Measurements from ENCODE around the gene CFAP74.
A peak's percentile ranks its signal among the peaks of the same experiment; 100 is the strongest.

The CFAP74 gene

DNA sequence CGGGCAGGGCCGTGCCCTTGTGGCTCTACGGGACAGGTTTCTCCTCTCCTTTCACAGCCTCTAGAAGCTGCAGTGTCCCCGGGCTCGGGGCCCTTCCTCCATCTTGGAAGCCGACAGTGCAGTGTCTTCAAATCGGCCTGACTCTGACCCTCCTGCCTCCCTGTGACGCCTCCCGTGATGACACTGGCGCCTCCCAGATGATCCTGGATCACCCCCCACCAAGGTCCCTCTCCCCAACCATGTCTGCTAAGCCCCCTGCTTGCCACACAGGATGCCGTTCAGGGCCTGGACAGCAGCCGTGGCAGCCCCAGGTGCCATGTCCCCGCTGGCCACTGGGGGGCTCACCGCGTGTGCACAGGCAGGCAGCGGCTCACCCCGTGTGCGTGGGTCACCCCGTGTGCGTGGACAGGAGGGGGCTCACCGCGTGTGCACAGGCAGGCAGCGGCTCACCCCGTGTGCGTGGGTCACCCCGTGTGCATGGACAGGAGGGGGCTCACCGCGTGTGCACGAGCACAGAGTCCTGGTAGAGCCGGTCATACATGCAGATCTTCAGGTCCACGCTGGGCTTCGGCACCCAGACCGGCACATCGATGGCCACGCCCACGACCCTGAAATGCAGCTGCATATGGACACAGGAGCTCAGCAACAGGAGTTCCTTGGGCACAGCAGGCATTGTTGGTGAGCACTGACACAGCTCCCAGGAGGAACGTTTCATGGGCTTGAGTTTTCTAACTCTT, 59.6 kb downstream of the CFAP74 start (continued):
- TF ChIP-seq, protein P1, sequence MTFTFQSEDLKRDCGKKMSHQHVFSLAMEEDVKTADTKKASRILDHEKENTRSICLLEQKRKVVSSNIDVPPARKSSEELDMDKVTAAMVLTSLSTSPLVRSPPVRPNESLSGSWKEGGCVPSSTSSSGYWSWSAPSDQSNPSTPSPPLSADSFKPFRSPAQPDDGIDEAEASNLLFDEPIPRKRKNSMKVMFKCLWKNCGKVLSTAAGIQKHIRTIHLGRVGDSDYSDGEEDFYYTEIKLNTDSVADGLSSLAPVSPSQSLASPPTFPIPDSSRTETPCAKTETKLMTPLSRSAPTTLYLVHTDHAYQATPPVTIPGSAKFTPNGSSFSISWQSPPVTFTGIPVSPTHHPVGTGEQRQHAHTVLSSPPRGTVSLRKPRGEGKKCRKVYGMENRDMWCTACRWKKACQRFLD (tag by site-specific recombination; IDR thresholded peaks at IDR 0.05), result no peak
- no peak for TF ChIP-seq ZNF157 (tag by site-specific recombination; IDR thresholded peaks at IDR 0.05)
- TF ChIP-seq ZNF510 (tag by site-specific recombination; IDR thresholded peaks at IDR 0.05; ENCODE audit: insufficient replicate concordance), result no peak
- peak; percentile 52; the same call in 1 of the 2 replicates for TF ChIP-seq YY1 (tag by site-specific recombination; IDR thresholded peaks at IDR 0.05)
- TF ChIP-seq MEIS1 (CRISPR knock-in tag; IDR thresholded peaks at IDR 0.05; ENCODE audit: borderline replicate concordance), result no peak
- no peak; the same call in 1 of the 2 replicates for TF ChIP-seq SCRT1 (tag by site-specific recombination; IDR thresholded peaks at IDR 0.05; ENCODE audit: borderline replicate concordance)
- TF ChIP-seq ZBTB48 (tag by site-specific recombination; IDR thresholded peaks at IDR 0.05), result no peak
- no peak for TF ChIP-seq ZNF184 (tag by site-specific recombination; IDR thresholded peaks at IDR 0.05)
- TF ChIP-seq, protein P2, sequence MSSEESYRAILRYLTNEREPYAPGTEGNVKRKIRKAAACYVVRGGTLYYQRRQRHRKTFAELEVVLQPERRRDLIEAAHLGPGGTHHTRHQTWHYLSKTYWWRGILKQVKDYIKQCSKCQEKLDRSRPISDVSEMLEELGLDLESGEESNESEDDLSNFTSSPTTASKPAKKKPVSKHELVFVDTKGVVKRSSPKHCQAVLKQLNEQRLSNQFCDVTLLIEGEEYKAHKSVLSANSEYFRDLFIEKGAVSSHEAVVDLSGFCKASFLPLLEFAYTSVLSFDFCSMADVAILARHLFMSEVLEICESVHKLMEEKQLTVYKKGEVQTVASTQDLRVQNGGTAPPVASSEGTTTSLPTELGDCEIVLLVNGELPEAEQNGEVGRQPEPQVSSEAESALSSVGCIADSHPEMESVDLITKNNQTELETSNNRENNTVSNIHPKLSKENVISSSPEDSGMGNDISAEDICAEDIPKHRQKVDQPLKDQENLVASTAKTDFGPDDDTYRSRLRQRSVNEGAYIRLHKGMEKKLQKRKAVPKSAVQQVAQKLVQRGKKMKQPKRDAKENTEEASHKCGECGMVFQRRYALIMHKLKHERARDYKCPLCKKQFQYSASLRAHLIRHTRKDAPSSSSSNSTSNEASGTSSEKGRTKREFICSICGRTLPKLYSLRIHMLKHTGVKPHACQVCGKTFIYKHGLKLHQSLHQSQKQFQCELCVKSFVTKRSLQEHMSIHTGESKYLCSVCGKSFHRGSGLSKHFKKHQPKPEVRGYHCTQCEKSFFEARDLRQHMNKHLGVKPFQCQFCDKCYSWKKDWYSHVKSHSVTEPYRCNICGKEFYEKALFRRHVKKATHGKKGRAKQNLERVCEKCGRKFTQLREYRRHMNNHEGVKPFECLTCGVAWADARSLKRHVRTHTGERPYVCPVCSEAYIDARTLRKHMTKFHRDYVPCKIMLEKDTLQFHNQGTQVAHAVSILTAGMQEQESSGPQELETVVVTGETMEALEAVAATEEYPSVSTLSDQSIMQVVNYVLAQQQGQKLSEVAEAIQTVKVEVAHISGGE (tag by site-specific recombination; conservative IDR thresholded peaks at IDR 0.05; ENCODE audit: low read depth), result no peak
- TF ChIP-seq ZNF621 (tag by site-specific recombination; IDR thresholded peaks at IDR 0.05), result no peak
- TF ChIP-seq, protein P3, sequence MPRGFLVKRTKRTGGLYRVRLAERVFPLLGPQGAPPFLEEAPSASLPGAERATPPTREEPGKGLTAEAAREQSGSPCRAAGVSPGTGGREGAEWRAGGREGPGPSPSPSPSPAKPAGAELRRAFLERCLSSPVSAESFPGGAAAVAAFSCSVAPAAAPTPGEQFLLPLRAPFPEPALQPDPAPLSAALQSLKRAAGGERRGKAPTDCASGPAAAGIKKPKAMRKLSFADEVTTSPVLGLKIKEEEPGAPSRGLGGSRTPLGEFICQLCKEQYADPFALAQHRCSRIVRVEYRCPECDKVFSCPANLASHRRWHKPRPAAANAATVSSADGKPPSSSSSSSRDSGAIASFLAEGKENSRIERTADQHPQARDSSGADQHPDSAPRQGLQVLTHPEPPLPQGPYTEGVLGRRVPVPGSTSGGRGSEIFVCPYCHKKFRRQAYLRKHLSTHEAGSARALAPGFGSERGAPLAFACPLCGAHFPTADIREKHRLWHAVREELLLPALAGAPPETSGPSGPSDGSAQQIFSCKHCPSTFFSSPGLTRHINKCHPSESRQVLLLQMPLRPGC (tag by site-specific recombination; IDR thresholded peaks at IDR 0.05), result 0 out of 2 replicates have a peak, but pooled peaks have one; percentile 34
- no peak for TF ChIP-seq ZNF555 (tag by site-specific recombination; conservative IDR thresholded peaks at IDR 0.05)
- TF ChIP-seq, protein P4, sequence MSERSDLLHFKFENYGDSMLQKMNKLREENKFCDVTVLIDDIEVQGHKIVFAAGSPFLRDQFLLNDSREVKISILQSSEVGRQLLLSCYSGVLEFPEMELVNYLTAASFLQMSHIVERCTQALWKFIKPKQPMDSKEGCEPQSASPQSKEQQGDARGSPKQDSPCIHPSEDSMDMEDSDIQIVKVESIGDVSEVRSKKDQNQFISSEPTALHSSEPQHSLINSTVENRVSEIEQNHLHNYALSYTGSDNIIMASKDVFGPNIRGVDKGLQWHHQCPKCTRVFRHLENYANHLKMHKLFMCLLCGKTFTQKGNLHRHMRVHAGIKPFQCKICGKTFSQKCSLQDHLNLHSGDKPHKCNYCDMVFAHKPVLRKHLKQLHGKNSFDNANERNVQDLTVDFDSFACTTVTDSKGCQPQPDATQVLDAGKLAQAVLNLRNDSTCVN (tag by site-specific recombination; optimal IDR thresholded peaks at IDR 0.05), result peak; percentile 79
- TF ChIP-seq TRIM28 (IDR thresholded peaks at IDR 0.05; ENCODE audit: borderline replicate concordance, low read length), result no peak
- no peak for TF ChIP-seq ZNF19 (tag by site-specific recombination; IDR thresholded peaks at IDR 0.05; ENCODE audit: low read depth)
- TF ChIP-seq GLIS2 (tag by site-specific recombination; IDR thresholded peaks at IDR 0.05), result peak; percentile 88
- TF ChIP-seq ZNF335 (tag by site-specific recombination; conservative IDR thresholded peaks at IDR 0.05), result peak; percentile 95
- TF ChIP-seq, protein P5, sequence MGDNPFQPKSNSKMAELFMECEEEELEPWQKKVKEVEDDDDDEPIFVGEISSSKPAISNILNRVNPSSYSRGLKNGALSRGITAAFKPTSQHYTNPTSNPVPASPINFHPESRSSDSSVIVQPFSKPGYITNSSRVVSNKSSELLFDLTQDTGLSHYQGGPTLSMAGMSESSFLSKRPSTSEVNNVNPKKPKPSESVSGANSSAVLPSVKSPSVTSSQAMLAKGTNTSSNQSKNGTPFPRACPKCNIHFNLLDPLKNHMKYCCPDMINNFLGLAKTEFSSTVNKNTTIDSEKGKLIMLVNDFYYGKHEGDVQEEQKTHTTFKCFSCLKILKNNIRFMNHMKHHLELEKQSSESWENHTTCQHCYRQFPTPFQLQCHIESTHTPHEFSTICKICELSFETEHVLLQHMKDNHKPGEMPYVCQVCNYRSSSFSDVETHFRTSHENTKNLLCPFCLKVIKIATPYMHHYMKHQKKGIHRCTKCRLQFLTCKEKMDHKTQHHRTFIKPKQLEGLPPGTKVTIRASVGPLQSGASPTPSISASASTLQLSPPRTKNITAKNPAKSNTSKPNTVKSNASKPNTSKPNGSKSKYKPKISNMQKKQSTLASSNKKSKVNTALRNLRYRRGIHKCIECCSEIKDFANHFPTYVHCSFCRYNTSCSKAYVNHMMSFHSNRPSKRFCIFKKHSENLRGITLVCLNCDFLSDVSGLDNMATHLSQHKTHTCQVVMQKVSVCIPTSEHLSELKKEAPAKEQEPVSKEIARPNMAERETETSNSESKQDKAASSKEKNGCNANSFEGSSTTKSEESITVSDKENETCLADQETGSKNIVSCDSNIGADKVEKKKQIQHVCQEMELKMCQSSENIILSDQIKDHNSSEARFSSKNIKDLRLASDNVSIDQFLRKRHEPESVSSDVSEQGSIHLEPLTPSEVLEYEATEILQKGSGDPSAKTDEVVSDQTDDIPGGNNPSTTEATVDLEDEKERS (tag by site-specific recombination; IDR thresholded peaks at IDR 0.05), result no peak
- TF ChIP-seq ZNF112 (tag by site-specific recombination; IDR thresholded peaks at IDR 0.05), result no peak
- TF ChIP-seq, protein P6, sequence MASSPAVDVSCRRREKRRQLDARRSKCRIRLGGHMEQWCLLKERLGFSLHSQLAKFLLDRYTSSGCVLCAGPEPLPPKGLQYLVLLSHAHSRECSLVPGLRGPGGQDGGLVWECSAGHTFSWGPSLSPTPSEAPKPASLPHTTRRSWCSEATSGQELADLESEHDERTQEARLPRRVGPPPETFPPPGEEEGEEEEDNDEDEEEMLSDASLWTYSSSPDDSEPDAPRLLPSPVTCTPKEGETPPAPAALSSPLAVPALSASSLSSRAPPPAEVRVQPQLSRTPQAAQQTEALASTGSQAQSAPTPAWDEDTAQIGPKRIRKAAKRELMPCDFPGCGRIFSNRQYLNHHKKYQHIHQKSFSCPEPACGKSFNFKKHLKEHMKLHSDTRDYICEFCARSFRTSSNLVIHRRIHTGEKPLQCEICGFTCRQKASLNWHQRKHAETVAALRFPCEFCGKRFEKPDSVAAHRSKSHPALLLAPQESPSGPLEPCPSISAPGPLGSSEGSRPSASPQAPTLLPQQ (tag by site-specific recombination; IDR thresholded peaks at IDR 0.05), result peak; percentile 51; the same call in 1 of the 2 replicates
- TF ChIP-seq ZNF513 (tag by site-specific recombination; IDR thresholded peaks at IDR 0.05), result no peak
- no peak; the same call in 1 of the 2 replicates for TF ChIP-seq ZNF391 (tag by site-specific recombination; IDR thresholded peaks at IDR 0.05; ENCODE audit: borderline replicate concordance, low read depth)
- no peak for TF ChIP-seq ZNF624 (tag by site-specific recombination; IDR thresholded peaks at IDR 0.05)
- TF ChIP-seq ZNF138 (tag by site-specific recombination; IDR thresholded peaks at IDR 0.05; ENCODE audit: borderline replicate concordance), result no peak
- no peak for TF ChIP-seq ZFP69B (tag by site-specific recombination; IDR thresholded peaks at IDR 0.05)
- no peak for TF ChIP-seq HOXD13 (CRISPR knock-in tag; IDR thresholded peaks at IDR 0.05; ENCODE audit: borderline replicate concordance)
